Measurements from ENCODE around the gene TDRD3.

- TF ChIP-seq CTCF (IDR thresholded peaks at IDR 0.05; ENCODE audit: insufficient read depth, low read length, poor library complexity, severe bottlenecking) (no peak), EZH2phosphoT487 (conservative IDR thresholded peaks at IDR 0.05; ENCODE audit: low read length) (no peak)
Observed at GRCh38 chr13:60348097-60348496, 48.9 kb upstream of the TDRD3 start.
